GM19023 (cell line): ENCODE data around the gene SYNM.
A peak's percentile ranks its signal among the peaks of the same experiment; 100 is the strongest.

Source experiments
- ATAC-seq: cut with Tn5 transposase; IDR thresholded peaks from one replicate; pipeline ENCODE4 v1.9.1; 2021; ENCODE audit warnings: mild to moderate bottlenecking, moderate library complexity; ENCODE audit not compliant: unreplicated experiment

Gene SYNM

DNA sequence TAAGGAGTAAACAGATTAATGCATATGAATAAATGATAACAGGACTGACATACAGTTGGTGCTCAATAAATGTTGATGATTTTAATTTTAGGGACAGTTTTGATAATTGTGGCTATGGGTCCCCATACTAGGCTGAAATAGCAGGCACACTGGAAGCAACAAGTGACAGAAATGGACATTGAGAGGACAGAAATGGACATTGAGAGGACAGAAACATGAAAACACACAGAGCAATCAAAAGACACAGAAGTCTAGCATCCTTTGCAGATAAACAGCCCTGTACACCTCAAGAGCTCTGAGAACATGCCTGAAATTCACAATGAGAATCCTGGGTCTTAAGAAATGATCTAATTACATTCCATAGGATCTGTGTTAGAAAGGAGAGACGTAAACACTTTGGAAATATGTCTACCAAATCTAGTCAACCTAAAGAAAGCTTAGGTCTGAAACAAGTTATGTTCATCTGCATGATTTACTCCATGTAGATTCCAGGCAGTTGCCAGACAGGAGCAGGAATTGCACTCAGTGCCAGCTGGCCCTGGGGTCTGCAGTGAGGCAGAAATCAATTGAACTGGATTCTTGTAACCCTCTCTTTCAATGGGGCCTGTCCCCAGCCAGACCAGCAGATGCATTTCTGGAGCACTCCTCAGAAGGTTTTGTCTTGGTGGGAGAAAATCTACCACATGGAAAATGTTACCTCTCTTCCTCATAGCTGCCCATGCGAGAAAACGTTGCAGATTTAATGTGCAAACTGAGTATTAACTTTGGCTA, 60.3 kb downstream of the SYNM start:
- ATAC-seq: no peak

DNA sequence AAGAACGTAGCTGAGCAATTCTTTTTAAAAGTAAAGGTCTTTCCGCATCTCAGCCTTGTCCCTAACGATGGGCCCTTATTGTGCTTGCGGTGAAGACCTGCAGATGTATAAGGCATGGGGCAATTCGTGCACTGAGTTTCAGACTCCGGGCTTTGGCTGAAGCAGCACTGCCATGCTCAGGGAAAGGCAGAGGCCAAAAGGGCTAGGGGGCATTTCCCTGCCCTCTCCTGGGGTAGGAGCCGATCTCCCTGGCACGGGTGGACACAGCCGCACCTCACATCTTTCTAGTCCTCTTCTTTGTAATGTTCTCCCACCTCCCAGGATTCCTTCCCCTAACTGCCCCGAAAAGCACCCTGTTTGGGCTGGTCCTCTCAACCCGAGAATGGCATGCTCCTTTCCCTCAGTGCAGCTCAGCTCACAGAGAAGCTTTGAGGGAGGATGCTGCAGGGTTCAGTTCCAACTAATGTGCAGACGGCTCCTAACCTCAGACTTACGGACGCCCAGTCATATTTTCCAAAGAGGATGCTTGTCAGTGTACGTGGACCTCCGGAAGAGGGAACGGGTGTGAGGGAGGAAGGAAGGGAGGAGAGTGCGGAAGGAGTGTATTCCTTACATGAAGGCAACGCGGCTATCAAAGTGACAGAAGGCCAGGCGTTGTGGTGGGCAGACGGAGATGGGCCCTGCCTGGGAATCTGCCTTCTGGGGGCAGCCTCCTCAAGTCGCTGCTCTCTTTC, 61.2 kb downstream of the SYNM start:
- no peak for ATAC-seq

DNA sequence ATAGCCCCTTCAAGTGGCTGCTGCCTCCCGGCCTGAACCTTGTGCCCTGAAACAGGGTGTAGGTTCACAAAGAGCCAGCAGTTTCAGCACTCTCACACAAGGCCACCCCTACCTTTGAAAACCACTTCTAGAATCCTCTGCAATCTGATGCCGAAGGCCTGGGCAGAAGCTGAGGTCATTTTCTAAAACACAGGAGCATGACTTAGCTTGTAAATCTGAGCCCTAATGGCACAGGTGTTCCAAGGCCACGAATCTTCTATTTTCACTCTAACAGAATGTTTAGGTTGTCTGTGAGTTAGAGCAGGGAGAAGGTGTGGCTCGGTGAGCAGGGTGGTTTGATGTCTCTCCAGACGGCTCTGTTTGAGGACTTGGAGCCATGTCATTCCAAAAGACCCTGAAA, 62.3 kb downstream of the SYNM start:
- no peak for ATAC-seq

DNA sequence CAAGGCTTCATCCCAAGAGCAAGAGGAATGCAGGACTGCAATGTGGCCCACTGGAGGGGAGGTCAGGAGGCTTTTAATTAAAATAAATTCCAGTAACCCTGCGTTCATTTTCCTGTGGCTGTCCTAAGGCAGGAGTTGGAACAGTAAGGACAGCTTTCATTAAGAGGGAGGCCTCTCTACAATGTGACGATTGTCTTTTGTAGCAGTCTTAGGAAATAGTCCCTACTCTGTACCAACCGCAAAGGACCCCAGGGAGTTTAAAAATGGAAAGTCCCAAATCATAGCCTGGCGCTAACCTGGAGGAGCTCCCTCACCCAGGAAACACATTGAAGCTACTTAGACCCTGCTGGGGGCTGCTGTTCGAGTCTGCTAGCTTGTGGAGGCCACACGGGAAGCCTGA, 62.8 kb downstream of the SYNM start:
- peak; percentile 56 for ATAC-seq

DNA sequence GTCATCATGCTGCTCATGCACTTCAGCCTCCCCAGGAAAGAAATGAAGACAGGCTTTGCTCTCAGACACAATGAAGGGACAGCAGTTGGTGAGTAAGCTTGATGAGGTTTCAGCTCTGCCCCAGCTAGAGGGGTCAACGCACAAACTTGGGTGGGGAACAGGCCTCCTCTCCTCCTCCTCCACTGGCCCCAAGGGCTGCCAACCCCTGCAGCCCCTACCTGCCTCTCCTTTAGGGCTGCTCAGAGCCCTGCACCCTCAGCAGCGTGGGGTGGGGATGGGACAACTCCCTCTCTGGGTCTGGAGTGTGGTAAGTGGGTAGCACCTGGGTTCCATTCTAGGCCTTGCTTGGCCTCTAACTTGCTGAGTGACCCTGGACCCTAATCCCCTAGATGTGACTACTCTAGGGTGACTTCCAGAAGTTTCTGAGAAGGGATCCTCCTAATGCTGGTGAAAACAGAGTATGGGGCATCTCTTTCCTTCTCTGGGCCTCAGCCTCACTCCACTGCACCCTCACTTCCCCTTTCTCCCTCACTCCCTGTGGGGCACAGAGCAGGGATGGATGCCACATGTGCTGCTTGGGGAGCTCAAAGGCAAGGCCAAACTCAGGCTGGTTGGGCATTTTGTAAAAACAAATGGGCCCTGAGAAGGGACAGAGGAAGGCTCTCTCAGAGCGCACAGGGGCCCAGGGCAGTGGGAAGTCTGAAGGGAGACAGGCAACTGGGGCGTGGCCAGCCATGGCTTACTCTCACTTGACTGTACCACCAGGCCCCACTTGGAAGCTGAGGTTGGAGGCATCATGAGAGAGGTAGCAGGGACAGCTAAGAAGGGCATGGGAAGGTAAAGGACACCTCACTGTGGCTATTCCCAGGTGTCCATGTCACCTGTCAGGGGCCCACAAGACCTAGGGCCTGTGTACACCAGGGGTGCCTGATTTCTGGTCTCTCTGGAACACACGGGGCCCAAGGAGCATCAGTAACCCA, 64.0 kb downstream of the SYNM start:
- ATAC-seq: no peak

DNA sequence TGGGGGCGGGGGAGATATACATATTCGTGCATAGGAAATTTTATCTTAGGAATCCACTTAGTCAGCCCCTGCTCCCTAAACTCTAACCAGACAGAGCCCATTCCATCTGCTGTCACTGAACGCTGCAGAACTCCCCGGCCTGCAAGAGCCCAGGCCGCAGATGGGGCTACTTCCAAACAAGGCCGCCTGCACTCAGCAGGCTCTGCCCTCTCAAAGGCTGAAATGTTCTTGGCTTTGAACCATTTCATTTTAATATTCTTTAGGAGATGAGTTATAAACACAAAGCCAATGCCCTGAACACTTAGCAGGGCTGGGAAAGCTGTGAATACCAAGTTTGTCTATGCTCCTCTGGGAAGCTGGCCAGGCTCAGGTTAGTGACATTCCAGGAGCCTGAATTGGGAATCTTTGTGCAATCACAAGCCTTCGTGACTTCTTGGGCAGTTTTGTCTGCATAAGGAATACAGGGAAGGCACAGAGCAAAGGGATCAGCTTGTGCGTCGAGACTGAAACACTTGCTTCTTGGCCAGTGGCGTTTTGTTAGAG, 65.0 kb downstream of the SYNM start:
- ATAC-seq: no peak

DNA sequence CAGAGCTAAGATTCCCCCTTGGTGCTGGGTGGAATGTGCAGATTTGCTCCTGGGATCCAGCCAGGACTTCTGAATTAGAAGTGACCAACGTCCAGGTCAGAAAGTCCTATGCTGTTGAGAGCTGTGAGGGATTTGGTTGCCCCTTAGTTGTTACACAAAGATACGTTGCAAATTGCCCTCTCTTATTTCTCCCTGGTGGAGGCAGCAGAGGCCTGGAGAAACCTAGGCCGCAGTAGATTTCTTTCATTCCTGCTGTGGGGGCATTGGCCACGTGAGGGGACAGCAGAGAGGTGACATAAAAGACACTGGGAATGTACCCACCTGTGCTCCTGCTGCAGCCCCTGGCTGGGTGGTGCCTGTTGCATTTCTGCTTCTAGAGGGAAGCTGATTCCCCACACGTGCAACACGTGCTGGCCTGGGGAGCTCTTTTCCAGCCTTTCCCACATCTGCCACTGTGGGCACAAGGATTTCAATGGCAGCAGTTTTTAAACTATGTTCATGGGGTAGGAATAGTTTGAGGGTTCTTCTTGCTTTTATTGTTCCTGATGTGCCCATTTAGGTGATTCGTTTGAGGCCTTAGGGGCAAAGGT, 65.7 kb downstream of the SYNM start:
- ATAC-seq: no peak

DNA sequence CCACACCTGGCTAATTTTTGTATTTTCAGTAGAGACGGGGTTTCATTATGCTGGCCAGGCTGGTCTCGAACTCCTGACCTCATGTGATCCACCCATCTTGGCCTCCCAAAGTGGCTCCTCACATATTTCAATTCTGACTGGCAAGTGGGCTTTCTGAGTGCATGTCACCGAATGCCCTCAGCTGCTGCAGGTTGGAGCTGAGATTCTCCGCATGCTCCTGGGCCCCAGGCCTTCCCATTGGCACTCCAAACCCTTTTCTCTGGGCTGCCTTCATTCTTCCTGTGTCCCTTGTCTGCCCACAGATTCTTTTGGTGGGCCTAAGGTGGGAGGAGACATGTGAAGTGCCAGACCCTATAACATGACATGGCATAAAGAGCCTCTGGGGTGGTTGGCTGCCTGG, 67.3 kb downstream of the SYNM start:
- no peak for ATAC-seq

DNA sequence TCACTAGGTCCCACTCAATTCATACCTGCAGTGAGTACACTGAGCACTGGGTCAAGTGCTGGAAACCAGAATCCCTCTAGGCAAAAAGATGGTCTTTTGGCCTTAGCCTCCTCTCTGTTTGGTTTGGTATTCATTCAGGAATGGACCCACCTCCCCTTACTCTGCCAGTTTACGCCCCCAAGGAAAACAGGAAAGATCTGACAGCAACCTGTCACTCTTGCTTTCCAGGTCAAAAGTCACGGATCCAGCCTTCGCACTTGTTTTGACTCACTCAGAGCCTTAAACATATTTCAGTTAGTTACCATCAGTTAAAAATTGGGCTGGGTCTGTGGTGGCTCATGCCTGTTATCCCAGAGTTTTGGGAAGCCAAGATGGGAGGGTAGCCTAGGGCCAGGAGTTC, 68.1 kb downstream of the SYNM start:
- ATAC-seq: no peak

DNA sequence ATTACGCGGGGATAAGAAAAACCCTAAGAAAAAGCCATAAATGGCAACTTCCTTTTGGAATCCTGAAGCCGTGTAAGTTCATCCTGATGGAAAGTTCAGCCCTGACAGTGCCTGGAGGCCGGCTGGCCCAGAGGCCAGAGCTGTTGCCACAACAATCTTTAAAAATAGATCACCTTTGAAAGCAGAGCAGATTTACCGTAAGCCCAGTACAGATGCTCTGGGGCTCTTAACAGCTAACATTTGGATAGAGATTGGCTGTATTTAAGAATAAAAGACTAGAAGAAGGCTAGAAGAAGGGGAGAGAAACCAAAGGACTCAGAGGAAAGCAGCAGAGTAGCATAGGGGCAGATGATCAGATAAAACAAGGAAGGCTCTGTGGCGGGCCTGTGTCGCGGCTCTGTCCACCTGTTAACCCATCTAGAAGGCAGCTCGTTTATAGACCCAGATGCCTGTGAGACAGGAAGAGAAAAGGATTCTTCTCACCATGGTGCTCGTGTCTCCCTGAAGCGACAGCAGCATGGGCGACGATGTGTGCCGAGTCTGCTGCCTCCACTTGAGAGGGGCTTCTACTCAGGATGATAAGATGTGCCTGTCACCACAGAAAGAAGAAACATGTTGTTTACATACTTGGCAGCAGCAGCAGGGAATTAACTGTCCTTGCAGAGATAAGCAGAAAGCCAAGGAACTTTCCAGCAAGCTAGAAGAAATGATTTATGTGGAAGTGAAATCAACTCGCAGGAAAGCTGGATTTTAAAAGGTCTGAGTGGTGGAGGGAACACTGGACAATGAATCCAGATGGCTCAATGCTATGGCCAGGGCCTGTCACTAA, 69.9 kb downstream of the SYNM start:
- ATAC-seq: no peak

DNA sequence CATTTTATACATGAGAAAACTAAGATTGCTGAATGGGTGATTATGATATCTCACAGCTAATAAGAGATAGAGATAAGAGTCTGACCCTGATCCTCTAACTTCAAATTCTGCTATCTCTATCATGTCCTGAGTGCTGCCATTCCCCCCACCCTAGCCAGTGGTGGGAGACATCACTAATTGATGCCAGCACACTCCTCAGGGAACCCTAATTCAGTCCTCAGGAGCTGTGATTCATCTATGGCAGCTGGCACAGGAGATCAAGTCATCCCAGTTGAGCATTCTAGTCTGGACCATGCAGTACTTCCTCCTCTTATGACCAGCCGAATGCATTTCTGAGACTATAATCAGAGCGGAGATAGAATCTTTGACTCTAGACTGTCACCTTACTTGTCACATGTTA, 71.9 kb downstream of the SYNM start:
- ATAC-seq: no peak

DNA sequence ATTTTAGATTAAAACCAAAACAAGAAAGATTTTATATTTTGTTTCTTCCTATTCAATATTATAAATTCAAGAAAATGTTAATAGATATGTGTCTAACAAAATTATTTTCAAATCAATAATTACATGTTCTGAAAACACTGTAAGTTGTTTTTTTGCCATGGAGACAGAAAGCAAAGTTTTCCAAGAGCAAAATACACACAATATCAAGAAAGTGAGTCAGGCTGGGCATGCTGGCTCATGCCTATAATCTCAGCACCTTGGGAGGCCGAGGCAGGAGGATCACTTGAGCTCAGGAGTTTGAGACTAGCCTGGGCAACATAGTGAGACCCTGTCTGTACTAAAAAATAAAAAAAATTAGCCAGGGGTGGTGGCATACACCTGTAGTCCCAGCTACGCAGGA, 72.8 kb downstream of the SYNM start:
- ATAC-seq: no peak

DNA sequence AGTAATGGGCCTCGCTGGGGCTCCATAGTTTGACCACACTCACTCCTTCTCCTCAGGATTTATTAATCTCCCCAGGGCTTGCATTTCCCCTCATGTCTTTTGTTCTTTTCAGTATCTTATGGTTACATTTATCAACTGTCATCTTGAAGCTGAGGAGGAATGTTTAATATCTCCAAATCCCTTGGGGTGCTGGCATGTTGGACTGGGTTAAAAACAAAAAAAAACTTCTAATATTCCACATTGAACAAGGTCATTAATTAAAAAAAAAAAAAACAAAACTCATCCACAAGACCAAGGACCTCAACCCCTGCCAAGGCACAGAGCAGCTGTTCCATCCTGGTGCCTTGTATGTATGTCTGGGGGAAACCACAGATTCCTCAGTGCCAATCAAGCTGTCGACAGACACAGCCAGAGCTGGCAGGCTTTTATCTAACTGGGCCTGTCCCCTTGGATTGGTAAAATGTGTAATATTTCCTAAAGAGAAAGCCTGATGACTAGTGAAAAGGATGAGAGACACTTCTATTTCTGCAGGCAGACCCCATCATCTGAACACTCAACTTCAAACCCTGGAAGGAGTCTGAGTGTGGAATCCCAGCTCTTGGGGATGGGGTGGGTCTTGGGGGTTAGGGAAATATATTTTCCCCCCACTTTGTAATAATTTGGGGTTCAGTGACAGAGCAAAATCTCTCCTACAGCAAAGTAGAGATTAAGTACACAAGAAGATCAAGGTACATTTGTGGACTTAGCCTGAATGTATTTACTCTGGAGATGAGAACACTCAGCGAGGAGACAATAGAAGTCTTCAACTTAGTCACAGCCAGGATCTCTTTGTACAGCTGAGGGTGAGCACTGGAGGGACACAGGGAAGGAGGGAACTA, 75.4 kb downstream of the SYNM start:
- ATAC-seq: no peak

DNA sequence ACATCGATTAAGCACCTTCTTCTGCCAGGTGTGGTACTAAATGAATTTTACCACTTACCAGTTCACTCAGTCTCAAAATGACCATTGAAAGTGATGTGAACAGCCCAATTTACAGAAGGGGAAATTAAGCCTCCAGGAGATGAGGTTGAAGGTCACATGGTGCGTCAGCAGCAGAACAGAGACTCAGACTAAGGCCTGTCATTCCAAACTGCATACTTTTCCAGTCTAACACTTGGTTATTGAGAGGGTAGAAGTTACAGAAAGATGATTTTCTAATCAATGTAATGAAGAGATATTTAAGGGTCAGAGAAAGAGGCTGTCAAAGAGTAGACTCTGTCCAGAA, 76.1 kb downstream of the SYNM start:
- no peak for ATAC-seq

DNA sequence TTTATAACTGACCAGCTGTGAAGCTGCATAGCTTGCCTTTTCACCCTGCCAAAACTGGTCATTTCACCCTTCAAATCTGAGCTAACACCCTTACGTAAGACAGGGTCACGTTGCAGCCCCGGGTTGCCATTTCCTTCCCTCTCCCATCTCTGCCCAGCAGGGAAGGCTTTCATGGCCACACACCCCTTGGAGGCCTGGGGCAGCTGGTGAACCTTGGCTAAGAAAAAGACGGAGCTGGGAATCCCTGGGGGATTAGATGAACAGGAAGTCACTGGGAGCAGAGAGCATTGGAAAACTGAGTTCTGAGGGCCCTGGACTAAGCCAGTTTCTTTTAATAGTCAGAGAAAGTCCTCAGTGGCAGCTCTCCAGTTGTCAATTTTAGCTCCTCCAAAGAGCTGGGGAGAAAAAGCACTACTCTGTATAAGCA, 76.7 kb downstream of the SYNM start:
- no peak for ATAC-seq

DNA sequence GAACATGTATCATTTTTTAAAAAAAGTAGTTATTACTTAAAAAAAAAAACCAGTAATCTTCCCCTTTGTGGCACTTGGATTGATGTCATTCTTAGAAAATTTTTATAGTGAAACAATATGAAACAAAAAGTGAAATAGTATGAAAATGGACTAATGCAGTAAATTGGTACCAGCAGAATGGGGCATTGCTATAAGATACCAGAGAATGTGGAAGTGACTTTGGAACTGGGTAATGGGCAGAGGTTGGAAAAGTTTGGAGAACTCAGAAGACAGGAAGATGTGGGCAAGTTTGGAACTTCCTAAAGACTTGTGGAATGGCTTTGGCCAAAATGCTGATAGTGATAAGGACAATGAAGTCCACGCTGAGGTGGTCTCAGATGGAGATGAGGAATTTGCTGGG, 77.9 kb downstream of the SYNM start:
- ATAC-seq: no peak
